Pancreas (tissue), 10 donors: Measurements from ENCODE around the gene DDR1. TPM values are rescaled to one million over a fixed set of nuclear protein-coding genes. Genes with fewer than 3 reads are reported as not detected.
A peak's percentile ranks its signal among the peaks of the same experiment; 100 is the strongest.

Source experiments
- ATAC-seq, 4 donors: fragments of 200-7000 bp; cut with Tn5 transposase; one replicate each; pipeline versions ENCODE4 v1.8.0 to v1.9.1; 2020; ENCODE audit warnings: mild to moderate bottlenecking in 4 of 4, moderate library complexity in 4 of 4
- DNase-seq, 6 donors: peaks; one replicate each; pipeline ENCODE4 v3.0.0-alpha.2; 2020
- FAIRE-seq: peaks from 2 replicates; lab custom pipeline; 2012; peaks lifted over from hg19 to GRCh38; lab: Jason Lieb, UNC
- H3K27ac ChIP-seq, 4 donors: fragments of 200-600 bp; sonication (generic); 1 replicate in 3 of 4; 2 replicates in 1 of 4; pipeline versions ENCODE4 v1.5.0 to v1.8.0; 2020
- H3K27me3 ChIP-seq, 4 donors: fragments of 200-600 bp; one replicate each; pipeline ENCODE4 v1.8.0; 2021
- H3K36me3 ChIP-seq, 3 donors: fragments of 200-600 bp; sonication (generic) in 1 of 3; one replicate each; pipeline versions ENCODE4 v1.5.0 to v1.8.0; 2020 to 2021
- H3K4me1 ChIP-seq, 3 donors: fragments of 200-600 bp; one replicate each; pipeline ENCODE4 v1.8.0; 2021
- H3K4me3 ChIP-seq, 4 donors: fragments of 200-600 bp; sonication (generic) in 2 of 4; one replicate each; pipeline versions ENCODE4 v1.5.0 to v1.8.0; 2020 to 2021
- H3K9me3 ChIP-seq, 4 donors: fragments of 200-600 bp; one replicate each; pipeline ENCODE4 v1.8.0; 2021
- WGBS, 2 donors: extraction: QIAGEN DNeasy Blood & Tissue Kit; methylation state at CpG; one replicate each; pipeline ENCODE4 v1.1.7; 2013; 5-methylcytosine and 5-hydroxymethylcytosine counted together
- intact Hi-C, 3 donors: fragments of 100-400 bp; cut with DNase I; formaldehyde crosslinking; loops; one replicate each; pipeline versions ENCODE4 v1.11.1 to v1.14.2; 2022
- polyA plus RNA-seq, 2 donors: library from polyadenylated mRNA; stranded (reverse); fragments of 200-250 nt; gene quantifications; one replicate each; pipeline ENCODE4 v1.2.3, GENCODE V29; 2013
- total RNA-seq, 6 donors: library from RNA; stranded (reverse); fragmentation: NEBNext Ultra II Directional in 4 of 6; extraction: Animal tissue kit (Norgen Biotek cat#: 25700) in 4 of 6; gene quantifications; one replicate each; pipeline versions ENCODE4 v1.2.1 to v1.2.4, GENCODE V29; 2021 to 2023
- TF ChIP-seq, protein P1 (sequence below), 4 donors: fragments of 200-600 bp; sonication (generic) in 3 of 4; IDR thresholded peaks; one replicate each; pipeline versions ENCODE4 v1.5.0 to v1.8.0; 2021; ENCODE audit warnings: antibody characterized with exemption in 4 of 4
- donor health status: healthy with polysubstance abuse.
- donor health status: DM: no; HTN: no; CAD: no; lungs with moderate emphysema.
- donor health status: DM: no; HTN: no; CAD: no.
- donor health status: control.
- donor health status: control.
- donor health status: Bipolar disorder and iron deficiency.
- donor health status: DM: yes; HTN: yes; CAD: no.
- donor health status: DM: no; HTN: no; CAD: no.
- donor health status: DM: no; HTN: no; CAD: no.
- donor health status: DM: yes; HTN: yes; CAD: no.

DDR1 gene
- total and polyA plus RNA-seq, 8 donors, result 92.7 to 160 (median 118) TPM

DNA sequence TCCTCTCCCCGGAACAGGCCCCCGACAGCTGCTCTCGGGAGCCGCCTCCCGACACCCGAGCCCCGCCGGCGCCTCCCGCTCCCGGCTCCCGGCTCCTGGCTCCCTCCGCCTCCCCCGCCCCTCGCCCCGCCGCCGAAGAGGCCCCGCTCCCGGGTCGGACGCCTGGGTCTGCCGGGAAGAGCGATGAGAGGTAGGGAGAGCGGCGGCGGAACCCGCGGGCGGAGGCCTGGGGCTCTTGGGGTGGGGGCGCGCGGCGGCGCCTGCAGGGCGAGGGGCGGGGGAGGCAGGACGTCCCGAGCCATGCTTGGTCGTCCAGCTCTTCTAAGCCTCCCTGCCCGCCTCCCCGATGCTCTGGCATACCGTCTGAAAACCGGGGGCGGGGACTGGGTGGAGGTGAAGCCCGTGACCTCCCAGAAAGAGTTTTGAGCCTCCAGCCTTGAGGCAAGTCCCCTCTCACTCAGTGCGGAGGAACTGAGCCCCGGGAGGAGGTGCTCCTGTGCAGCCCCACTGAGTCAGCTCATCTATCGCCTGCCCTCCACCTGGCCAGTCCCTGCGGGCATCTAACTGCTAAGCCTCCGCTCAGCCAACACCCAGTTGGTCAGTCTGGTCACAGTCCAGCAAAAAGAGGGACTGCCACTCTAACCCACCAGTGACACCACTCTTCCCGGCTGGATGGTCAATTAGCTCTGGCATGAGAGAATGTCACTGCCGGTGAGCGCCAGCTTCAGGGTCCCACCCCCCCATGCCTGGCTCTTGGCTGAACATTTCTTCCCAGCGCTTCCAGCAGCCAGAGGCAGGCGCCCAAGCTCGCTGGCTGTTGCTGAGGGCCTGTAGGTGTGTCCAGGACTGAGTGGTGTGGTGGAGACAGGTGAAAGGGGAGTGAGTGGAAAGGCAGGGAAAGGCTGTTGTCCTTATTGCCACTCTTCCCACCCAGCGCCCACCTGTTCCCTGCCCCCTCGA is 482 bp downstream of the DDR1 start:
- no peak for FAIRE-seq
- 2 to 3% methylated on average over 45 to 59 of the region's 59 CpGs for WGBS, 2 donors
- H3K27ac ChIP-seq, result peak overlapping the region; percentile 79 to 96 (median 89)
- H3K9me3 ChIP-seq, result no peaks in the 10 kb centered on the region
- peak; percentile 3 to 23 (median 15) for ATAC-seq
- peak overlapping the region; percentile 69 to 75 (median 73) for H3K4me3 ChIP-seq
- intact Hi-C loops, result loop anchor here in 2 of 3 donors (5.0 to 10.0 kb wide), 2 partner anchors 52 to 150 kb away; no protein-coding TSS in a partner anchor
- H3K4me1 ChIP-seq, result peaks cover 15 to 27% (median 20%) of the 10 kb centered on the region in 3 donors
- H3K36me3 ChIP-seq, result peaks cover 0 to 14% (median 7%) of the 10 kb centered on the region in 3 donors
- peak; percentile 39 to 80 (median 56) for DNase-seq
- no peaks in the 10 kb centered on the region for H3K27me3 ChIP-seq
- TF ChIP-seq, protein P1, sequence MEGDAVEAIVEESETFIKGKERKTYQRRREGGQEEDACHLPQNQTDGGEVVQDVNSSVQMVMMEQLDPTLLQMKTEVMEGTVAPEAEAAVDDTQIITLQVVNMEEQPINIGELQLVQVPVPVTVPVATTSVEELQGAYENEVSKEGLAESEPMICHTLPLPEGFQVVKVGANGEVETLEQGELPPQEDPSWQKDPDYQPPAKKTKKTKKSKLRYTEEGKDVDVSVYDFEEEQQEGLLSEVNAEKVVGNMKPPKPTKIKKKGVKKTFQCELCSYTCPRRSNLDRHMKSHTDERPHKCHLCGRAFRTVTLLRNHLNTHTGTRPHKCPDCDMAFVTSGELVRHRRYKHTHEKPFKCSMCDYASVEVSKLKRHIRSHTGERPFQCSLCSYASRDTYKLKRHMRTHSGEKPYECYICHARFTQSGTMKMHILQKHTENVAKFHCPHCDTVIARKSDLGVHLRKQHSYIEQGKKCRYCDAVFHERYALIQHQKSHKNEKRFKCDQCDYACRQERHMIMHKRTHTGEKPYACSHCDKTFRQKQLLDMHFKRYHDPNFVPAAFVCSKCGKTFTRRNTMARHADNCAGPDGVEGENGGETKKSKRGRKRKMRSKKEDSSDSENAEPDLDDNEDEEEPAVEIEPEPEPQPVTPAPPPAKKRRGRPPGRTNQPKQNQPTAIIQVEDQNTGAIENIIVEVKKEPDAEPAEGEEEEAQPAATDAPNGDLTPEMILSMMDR (IDR thresholded peaks at IDR 0.05), result no peak

DNA sequence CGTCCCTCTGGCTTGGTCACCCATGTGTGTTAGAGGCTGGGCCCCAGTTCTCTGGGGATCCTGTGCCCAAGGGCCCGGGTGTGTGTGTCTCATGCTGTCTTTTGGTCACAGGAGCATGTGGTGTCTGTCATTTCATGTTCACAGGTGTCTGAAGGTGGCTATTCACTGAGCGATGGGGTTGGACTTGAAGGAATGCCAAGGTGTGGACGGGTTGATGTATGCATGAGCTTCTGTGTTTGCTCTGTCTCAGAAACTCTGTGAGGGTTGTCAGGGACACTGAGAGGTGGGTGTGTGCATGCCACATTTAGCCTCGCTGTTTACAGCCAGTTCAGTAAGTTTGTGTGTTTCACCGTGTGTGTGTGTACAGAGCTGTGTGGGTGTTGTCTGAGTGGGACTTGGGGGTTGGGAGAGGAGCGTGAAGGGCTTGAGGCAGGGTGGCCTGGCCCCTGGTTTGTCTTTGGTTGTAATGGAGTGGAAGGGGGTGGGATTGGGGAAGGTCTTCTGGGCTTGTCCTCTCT is 1.2 kb downstream of the DDR1 start:
- peak in 3 of 6 donors; percentile 45 to 65 (median 56) for DNase-seq
- TF ChIP-seq, protein P1 (IDR thresholded peaks at IDR 0.05), result no peak
- peak overlapping the region; percentile 42 to 96 (median 89) for H3K27ac ChIP-seq
- no peaks in the 10 kb centered on the region for H3K9me3 ChIP-seq
- ATAC-seq, result peak; percentile 11 to 27 (median 22)
- H3K4me3 ChIP-seq, result peak overlapping the region; percentile 69 to 75 (median 73)
- no peak for FAIRE-seq
- intact Hi-C loops, result loop anchor here in 1 of 3 donors (10.0 kb wide), 1 partner anchor 151 kb away; no protein-coding TSS in a partner anchor
- WGBS, 2 donors, result 10 to 11% methylated on average over 7 of the region's 7 CpGs
- peaks cover 15 to 27% (median 20%) of the 10 kb centered on the region in 3 donors for H3K4me1 ChIP-seq
- H3K36me3 ChIP-seq, result peaks cover 0 to 21% (median 7%) of the 10 kb centered on the region in 3 donors
- no peaks in the 10 kb centered on the region for H3K27me3 ChIP-seq

DNA sequence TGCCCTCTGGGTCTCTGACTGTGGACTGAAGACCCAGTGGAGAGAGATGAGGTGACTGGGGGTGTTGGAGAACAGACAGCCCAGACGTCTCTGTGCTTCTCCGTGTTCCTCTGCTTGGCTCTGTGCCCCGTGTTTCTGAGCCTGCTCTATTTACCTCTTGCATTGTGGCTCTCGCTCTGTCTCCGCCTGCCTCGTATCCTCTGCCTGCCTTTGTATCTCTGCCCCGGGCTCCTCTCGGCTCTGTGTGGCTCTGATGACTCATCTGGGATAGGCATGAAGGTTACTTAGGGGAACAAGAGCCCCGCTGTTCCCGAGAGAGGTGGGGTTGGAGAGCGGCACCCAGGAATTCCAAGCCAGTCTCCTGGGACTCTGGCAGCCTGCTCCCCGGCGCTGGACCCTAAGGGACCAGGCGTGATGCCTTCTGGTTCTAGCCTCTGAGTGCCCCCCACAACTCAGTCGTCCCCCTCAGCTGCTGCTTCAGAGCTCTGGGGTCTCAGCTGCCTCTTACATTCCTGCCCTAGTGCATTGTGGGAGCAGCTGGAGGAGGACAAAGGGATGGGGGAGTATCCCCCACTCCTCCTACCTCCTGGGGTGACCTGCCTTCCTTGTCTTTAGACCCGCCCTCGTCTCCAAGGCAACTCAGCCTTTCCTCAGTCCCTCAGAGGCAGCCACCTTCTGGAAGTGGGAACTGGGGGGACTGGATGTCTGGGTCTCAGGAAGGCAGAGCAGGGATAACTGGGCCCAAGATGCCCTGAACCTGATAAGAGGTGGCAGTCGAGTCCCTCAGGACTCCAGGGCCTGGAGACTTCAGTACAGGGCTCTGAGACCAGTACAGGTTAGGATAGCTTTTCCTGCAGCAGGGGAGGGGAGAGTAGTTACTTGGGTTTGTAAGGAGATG is 1.9 kb downstream of the DDR1 start:
- Histone ChIP-seq H3K27me3 (no peaks in the 10 kb centered on the region), H3K9me3 (no peaks in the 10 kb centered on the region), H3K4me3 (peak overlapping the region in 2 of 4 donors; percentile 73 to 75), H3K36me3 (peaks cover 0 to 28% (median 7%) of the 10 kb centered on the region in 3 donors), H3K4me1 (peaks cover 15 to 27% (median 20%) of the 10 kb centered on the region in 3 donors), H3K27ac (peak overlapping the region; percentile 42 to 96 (median 70))
- WGBS, 2 donors, result 16 to 24% methylated on average over 18 of the region's 18 CpGs
- intact Hi-C loops, result loop anchor here in 1 of 3 donors (10.0 kb wide), 1 partner anchor 151 kb away; no protein-coding TSS in a partner anchor
- ATAC-seq (peak in 3 of 4 donors; percentile 1 to 16 (median 2)), DNase-seq (peak in 3 of 6 donors; percentile 33 to 46 (median 44)), FAIRE-seq (no peak)
- TF ChIP-seq, protein P1 (IDR thresholded peaks at IDR 0.05), result no peak

DNA sequence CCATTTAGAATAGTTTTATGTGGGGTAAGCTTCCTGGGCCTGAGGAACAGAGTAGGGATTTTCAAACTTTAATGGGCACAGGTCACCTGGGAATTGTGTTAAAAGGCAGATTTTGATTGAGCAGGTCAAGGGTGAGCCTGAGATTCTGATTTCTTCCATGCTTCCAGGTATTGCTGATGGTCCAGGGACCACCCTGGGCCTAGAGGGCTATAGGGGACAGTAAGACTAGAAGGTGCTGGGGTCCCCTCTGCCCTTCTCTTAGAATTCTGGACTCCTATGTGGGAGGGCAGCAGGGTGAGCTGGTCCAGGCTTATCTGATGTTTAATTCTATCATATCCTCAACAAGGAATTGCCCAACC is 2.6 kb downstream of the DDR1 start:
- no peak for FAIRE-seq
- no peaks in the 10 kb centered on the region for H3K9me3 ChIP-seq
- peaks cover 15 to 27% (median 20%) of the 10 kb centered on the region in 3 donors for H3K4me1 ChIP-seq
- H3K27me3 ChIP-seq, result no peaks in the 10 kb centered on the region
- no peak for ATAC-seq
- H3K4me3 ChIP-seq, result peak overlapping the region in 1 of 4 donors; percentile 75
- H3K27ac ChIP-seq, result peak overlapping the region in 3 of 4 donors; percentile 46 to 96 (median 95)
- TF ChIP-seq, protein P1 (IDR thresholded peaks at IDR 0.05), result no peak
- no peak for DNase-seq
- H3K36me3 ChIP-seq, result peaks cover 0 to 30% (median 7%) of the 10 kb centered on the region in 3 donors
- intact Hi-C loops, result loop anchor here in 1 of 3 donors (10.0 kb wide), 1 partner anchor 152 kb away; no protein-coding TSS in a partner anchor
